Parathyroid adenoma (tissue), 2 donors: ENCODE data around the gene PAFAH1B2.

Experiments
- H2AFZ ChIP-seq: fragments of 300-600 bp; sonication (generic); one replicate; pipeline ENCODE4 v1.7.0; 2017; ENCODE audit warnings: antibody characterized with exemption, mild to moderate bottlenecking
- H3K27ac ChIP-seq: fragments of 300-600 bp; sonication (generic); one replicate; pipeline ENCODE4 v1.7.0; 2017
- H3K27me3 ChIP-seq: fragments of 300-600 bp; sonication (generic); one replicate; pipeline ENCODE4 v1.7.0; 2017; ENCODE audit warnings: low read length; ENCODE audit not compliant: control insufficient read depth, insufficient read depth
- H3K36me3 ChIP-seq: fragments of 300-600 bp; sonication (generic); one replicate; pipeline ENCODE4 v1.7.0; 2017; ENCODE audit warnings: low read length; ENCODE audit not compliant: control insufficient read depth, insufficient read depth
- H3K4me1 ChIP-seq: fragments of 300-600 bp; sonication (generic); one replicate; pipeline ENCODE4 v1.7.0; 2017; ENCODE audit warnings: control low read depth
- H3K4me2 ChIP-seq: fragments of 300-600 bp; sonication (generic); one replicate; pipeline ENCODE4 v1.7.0; 2017; ENCODE audit warnings: low read length
- H3K4me3 ChIP-seq: fragments of 300-600 bp; sonication (generic); one replicate; pipeline ENCODE4 v1.7.0; 2017; ENCODE audit warnings: low read depth, low read length
- H3K79me2 ChIP-seq: fragments of 300-600 bp; sonication (generic); one replicate; pipeline ENCODE4 v1.7.0; 2017; ENCODE audit warnings: control low read depth
- H3K9ac ChIP-seq: fragments of 300-600 bp; sonication (generic); one replicate; pipeline ENCODE4 v1.7.0; 2017; ENCODE audit warnings: mild to moderate bottlenecking
- H3K9me3 ChIP-seq: fragments of 300-600 bp; sonication (generic); one replicate; pipeline ENCODE4 v1.7.0; 2017; ENCODE audit warnings: low read length; ENCODE audit not compliant: control insufficient read depth
- TF ChIP-seq, protein P1 (sequence below): fragments of 300-600 bp; sonication (generic); IDR thresholded peaks from one replicate; pipeline ENCODE4 v1.7.0; 2017; ENCODE audit warnings: antibody characterized with exemption, mild to moderate bottlenecking
- donor health status: primary hyperparathyroidism.

PAFAH1B2 gene

DNA sequence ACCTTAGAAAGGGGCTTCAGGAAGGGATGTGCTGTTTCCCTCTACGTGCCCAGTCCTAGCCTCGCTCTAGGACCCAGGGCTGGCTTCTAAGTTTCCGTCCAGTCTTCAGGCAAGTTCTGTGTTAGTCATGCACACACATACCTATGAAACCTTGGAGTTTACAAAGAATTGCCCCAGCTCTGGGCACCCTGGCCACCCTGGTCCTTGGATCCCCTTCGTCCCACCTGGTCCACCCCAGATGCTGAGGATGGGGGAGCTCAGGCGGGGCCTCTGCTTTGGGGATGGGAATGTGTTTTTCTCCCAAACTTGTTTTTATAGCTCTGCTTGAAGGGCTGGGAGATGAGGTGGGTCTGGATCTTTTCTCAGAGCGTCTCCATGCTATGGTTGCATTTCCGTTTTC, 52.9 kb downstream of the PAFAH1B2 start:
- Histone ChIP-seq H3K27ac (no peak overlapping the region), H3K4me1 (no peaks in the 10 kb centered on the region), H3K9me3 (no peaks in the 10 kb centered on the region), H3K9ac (no peak overlapping the region), H3K36me3 (no peaks in the 10 kb centered on the region), H3K27me3 (no peaks in the 10 kb centered on the region), H3K4me3 (no peak overlapping the region), H3K79me2 (no peaks in the 10 kb centered on the region), H2AFZ (no peak overlapping the region), H3K4me2 (no peak overlapping the region)
- TF ChIP-seq, protein P1, sequence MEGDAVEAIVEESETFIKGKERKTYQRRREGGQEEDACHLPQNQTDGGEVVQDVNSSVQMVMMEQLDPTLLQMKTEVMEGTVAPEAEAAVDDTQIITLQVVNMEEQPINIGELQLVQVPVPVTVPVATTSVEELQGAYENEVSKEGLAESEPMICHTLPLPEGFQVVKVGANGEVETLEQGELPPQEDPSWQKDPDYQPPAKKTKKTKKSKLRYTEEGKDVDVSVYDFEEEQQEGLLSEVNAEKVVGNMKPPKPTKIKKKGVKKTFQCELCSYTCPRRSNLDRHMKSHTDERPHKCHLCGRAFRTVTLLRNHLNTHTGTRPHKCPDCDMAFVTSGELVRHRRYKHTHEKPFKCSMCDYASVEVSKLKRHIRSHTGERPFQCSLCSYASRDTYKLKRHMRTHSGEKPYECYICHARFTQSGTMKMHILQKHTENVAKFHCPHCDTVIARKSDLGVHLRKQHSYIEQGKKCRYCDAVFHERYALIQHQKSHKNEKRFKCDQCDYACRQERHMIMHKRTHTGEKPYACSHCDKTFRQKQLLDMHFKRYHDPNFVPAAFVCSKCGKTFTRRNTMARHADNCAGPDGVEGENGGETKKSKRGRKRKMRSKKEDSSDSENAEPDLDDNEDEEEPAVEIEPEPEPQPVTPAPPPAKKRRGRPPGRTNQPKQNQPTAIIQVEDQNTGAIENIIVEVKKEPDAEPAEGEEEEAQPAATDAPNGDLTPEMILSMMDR, result no peak

DNA sequence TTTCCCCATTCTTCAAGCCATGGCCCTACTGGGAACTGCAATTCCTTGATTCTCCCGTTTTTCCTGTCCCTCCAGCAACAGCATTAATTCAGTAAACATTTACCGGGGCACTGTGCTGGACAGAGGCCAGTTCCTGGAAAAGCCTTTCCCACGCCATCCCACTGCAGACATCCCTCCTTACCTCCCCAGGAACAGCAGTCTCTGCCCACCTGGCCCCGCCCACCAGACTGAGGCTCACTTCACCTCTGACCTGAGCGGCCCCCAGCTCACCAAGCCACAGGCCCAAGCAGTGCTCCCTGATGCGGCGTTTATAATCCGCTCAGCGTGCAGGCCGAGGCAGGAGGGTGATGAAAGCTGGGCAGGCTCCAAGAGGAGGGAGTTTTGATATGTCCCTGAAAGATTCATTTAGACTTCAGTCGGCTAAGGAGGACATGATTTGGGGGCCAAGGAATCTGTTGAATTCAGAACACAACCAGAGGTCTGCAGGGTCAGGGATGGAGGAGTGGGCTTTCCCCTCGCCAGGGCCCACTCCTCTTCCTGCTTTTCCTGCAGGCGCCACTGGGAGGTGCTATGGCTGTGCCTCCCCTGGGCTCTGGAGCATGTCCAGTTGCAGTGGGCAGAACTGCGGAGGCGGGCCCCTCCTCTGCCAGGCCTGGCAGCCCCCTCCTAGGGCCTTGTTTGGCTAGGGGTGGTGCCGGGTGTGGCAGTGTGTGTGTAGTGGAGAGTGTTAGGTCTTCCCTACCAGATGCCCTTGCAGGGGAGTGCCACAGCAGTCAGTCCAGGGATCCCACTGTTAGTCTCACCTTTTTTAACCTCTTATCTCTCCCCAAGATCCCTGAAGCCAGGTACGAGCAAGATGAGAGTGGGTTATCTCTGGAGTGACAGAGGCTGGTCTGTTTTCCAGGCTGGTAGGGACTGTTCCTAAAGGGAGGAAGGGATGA, 53.7 kb downstream of the PAFAH1B2 start:
- Histone ChIP-seq H3K9ac (no peak overlapping the region), H3K9me3 (no peaks in the 10 kb centered on the region), H3K27ac (peak overlapping the region; percentile 11), H3K36me3 (no peaks in the 10 kb centered on the region), H3K4me3 (no peak overlapping the region), H3K27me3 (no peaks in the 10 kb centered on the region), H3K4me1 (no peaks in the 10 kb centered on the region), H3K4me2 (no peak overlapping the region), H3K79me2 (no peaks in the 10 kb centered on the region), H2AFZ (no peak overlapping the region)
- TF ChIP-seq, protein P1, result peak; percentile 28

DNA sequence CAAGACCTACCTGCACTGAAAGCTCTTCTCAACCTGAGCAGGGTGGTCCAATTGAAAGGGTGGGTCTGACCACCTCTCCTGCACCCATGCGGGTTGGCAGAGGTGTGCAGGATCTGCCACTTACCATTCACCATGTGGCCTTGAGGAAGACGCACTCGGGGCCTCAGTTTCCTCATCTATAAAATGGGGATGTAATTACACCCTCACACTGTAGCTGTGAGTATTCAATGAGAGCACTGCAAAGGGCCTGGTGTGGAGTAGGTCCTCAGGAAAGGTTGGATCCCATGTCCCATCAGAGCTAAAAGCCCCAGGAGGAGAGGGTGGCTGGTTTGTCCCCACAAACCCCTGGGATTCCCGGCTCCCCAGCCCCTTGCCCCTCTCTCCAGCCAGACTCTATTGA, 54.5 kb downstream of the PAFAH1B2 start:
- Histone ChIP-seq H3K79me2 (no peaks in the 10 kb centered on the region), H2AFZ (no peak overlapping the region), H3K36me3 (no peaks in the 10 kb centered on the region), H3K9me3 (no peaks in the 10 kb centered on the region), H3K9ac (no peak overlapping the region), H3K4me1 (no peaks in the 10 kb centered on the region), H3K27me3 (no peaks in the 10 kb centered on the region), H3K4me2 (no peak overlapping the region), H3K27ac (peak overlapping the region; percentile 29), H3K4me3 (no peak overlapping the region)
- TF ChIP-seq, protein P1, result no peak

DNA sequence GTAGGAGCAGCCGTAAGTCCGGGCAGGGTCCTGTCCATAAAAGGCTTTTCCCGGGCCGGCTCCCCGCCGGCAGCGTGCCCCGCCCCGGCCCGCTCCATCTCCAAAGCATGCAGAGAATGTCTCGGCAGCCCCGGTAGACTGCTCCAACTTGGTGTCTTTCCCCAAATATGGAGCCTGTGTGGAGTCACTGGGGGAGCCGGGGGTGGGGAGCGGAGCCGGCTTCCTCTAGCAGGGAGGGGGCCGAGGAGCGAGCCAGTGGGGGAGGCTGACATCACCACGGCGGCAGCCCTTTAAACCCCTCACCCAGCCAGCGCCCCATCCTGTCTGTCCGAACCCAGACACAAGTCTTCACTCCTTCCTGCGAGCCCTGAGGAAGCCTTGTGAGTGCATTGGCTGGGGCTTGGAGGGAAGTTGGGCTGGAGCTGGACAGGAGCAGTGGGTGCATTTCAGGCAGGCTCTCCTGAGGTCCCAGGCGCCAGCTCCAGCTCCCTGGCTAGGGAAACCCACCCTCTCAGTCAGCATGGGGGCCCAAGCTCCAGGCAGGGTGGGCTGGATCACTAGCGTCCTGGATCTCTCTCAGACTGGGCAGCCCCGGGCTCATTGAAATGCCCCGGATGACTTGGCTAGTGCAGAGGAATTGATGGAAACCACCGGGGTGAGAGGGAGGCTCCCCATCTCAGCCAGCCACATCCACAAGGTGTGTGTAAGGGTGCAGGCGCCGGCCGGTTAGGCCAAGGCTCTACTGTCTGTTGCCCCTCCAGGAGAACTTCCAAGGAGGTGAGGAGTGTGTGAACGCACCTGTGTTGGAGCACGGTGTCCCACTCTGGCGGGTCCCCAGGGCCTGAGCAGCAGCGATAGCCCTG, 55.2 kb downstream of the PAFAH1B2 start, which contains the start of gene TAGLN:
TSS of gene TAGLN (plus strand) at position 318 of the 863 bp plus-strand sequence. CDS start 3,644 bp downstream, outside the sequence.
- Histone ChIP-seq H3K4me2 (no peak within 1 kb of the TSS), H3K4me1 (no peaks in the 10 kb centered on the region)

More for the DNA sequence above, 55.2 kb downstream of the PAFAH1B2 start, which contains the start of gene TAGLN:
- Histone ChIP-seq H3K9ac (no peak within 1 kb of the TSS), H2AFZ (no peak within 1 kb of the TSS), H3K27ac (peak within 1 kb of the TSS; percentile 39), H3K36me3 (no peaks in the 10 kb centered on the region), H3K79me2 (no peaks in the 10 kb centered on the region), H3K9me3 (no peaks in the 10 kb centered on the region), H3K4me3 (peak within 1 kb of the TSS; percentile 27), H3K27me3 (no peaks in the 10 kb centered on the region)
- TF ChIP-seq, protein P1, result no peak
